Nephron progenitor cell (in vitro differentiated cells): ENCODE data around the gene MSTN.
A peak's percentile ranks its signal among the peaks of the same experiment; 100 is the strongest.

Experiments
- DNase-seq: peaks from one replicate; pipeline ENCODE4 v3.0.0; 2021
- H3K27ac Mint-ChIP-seq: 2 replicates; pipeline ENCODE4 v1.8.0; 2021; ENCODE audit warnings: mild to moderate bottlenecking, moderate library complexity, mixed read lengths
- H3K27me3 Mint-ChIP-seq: 2 replicates; pipeline ENCODE4 v1.8.0; 2021; ENCODE audit warnings: mild to moderate bottlenecking, low read depth, mixed read lengths; ENCODE audit not compliant: poor library complexity
- H3K36me3 Mint-ChIP-seq: 2 replicates; pipeline ENCODE4 v1.8.0; 2021; ENCODE audit warnings: low read depth, mixed read lengths
- H3K4me1 Mint-ChIP-seq: 2 replicates; pipeline ENCODE4 v1.8.0; 2021; ENCODE audit warnings: mixed read lengths
- H3K4me3 Mint-ChIP-seq: 2 replicates; pipeline ENCODE4 v1.8.0; 2021; ENCODE audit warnings: mild to moderate bottlenecking, moderate library complexity, mixed read lengths
- H3K9me3 Mint-ChIP-seq: 2 replicates; pipeline ENCODE4 v1.8.0; 2021; ENCODE audit warnings: mild to moderate bottlenecking, moderate library complexity, mixed read lengths
- TF ChIP-seq, protein P1 (sequence below): fragments of 200-600 bp; sonication (generic); IDR thresholded peaks from 2 replicates; pipeline ENCODE4 v1.5.0; 2021; ENCODE audit warnings: antibody characterized with exemption

The MSTN gene

DNA sequence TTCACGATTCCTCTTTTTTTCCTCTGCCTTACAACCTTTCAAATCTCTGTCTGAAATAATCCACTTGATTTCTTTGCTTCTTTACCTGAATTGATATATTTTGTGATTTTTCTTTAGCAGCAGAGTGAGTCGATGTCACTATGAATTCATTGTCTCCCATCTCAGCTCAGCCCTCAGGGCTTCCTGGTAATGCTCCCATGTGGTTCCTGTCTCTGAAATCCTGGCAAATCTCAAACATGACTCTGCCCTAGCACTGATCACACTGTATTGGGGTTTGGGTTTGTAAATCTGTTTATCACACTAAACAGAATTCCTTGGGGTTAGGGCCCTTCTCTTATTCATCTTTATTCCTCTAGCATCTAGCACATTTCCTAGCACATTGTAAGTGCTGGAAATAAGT, 43.0 kb upstream of the MSTN start:
- no peak overlapping the region for H3K4me3 Mint-ChIP-seq
- H3K9me3 Mint-ChIP-seq, result peaks cover 25% of the 10 kb centered on the region
- DNase-seq, result no peak
- peaks cover 22% of the 10 kb centered on the region for H3K36me3 Mint-ChIP-seq
- TF ChIP-seq, protein P1, sequence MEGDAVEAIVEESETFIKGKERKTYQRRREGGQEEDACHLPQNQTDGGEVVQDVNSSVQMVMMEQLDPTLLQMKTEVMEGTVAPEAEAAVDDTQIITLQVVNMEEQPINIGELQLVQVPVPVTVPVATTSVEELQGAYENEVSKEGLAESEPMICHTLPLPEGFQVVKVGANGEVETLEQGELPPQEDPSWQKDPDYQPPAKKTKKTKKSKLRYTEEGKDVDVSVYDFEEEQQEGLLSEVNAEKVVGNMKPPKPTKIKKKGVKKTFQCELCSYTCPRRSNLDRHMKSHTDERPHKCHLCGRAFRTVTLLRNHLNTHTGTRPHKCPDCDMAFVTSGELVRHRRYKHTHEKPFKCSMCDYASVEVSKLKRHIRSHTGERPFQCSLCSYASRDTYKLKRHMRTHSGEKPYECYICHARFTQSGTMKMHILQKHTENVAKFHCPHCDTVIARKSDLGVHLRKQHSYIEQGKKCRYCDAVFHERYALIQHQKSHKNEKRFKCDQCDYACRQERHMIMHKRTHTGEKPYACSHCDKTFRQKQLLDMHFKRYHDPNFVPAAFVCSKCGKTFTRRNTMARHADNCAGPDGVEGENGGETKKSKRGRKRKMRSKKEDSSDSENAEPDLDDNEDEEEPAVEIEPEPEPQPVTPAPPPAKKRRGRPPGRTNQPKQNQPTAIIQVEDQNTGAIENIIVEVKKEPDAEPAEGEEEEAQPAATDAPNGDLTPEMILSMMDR, result no peak
- H3K27me3 Mint-ChIP-seq, result no peaks in the 10 kb centered on the region
- H3K4me1 Mint-ChIP-seq, result no peaks in the 10 kb centered on the region
- H3K27ac Mint-ChIP-seq, result no peak overlapping the region

DNA sequence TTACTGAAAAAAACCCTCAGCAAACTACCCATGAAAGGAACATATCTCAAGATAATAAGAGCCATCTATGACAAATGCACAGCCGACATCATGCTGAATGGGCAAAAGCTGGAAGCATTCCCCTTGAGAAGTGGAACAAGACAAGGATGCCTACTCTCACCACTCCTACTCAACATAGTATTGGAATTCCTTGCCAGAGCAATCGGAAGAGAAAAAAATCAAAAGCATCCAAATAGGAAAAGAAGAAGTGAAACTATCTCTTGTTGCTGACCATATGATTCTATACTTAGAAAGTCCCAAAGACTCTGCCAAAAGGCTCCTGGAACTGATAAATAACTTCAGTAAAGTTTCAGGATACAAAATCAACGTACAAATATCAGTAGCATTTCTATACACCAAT, 40.6 kb upstream of the MSTN start:
- H3K9me3 Mint-ChIP-seq, result peaks cover 46% of the 10 kb centered on the region
- TF ChIP-seq, protein P1, result no peak
- no peaks in the 10 kb centered on the region for H3K4me1 Mint-ChIP-seq
- peaks cover 30% of the 10 kb centered on the region for H3K36me3 Mint-ChIP-seq
- H3K27me3 Mint-ChIP-seq, result no peaks in the 10 kb centered on the region
- no peak overlapping the region for H3K27ac Mint-ChIP-seq
- DNase-seq, result no peak
- no peak overlapping the region for H3K4me3 Mint-ChIP-seq

DNA sequence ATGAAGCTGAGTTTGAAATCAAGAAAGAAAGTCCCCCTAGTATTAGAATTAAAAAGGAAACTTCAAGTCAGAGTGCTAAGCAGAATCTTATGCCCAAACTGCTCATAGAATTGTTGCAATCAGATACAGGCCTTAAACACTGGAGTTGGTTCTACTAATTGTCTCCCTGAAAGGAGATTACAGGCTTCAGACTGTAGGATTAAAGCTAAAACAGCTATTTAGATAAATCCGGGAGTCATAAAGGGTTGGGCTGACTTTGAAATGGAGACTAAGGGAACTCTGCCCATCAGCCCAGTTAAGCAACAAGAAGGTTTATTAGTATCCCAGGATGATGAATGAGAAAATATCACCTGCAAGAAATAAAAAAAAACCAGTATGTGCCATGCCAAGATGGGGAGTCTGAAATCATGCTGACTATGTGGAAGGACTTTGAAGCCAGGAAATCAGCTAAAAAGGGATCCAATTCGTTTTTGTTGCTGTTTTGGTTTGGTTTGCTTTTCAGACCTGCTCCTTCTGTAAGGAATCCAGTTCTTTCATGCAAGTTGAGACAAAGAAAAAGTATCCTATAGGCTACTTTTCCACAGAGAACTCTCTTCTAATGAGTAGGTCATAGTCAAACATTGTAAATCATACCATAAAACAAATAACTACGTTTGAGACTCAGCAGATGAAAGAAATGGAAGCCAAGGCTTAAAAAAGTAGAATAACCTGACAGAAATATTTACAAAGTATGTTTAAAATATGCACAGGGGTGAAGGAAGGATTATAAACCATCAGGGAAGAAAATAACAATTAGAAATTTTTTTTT, 37.6 kb upstream of the MSTN start:
- no peak for DNase-seq
- peaks cover 46% of the 10 kb centered on the region for H3K36me3 Mint-ChIP-seq
- no peaks in the 10 kb centered on the region for H3K4me1 Mint-ChIP-seq
- no peak overlapping the region for H3K27ac Mint-ChIP-seq
- H3K4me3 Mint-ChIP-seq, result no peak overlapping the region
- H3K27me3 Mint-ChIP-seq, result no peaks in the 10 kb centered on the region
- H3K9me3 Mint-ChIP-seq, result peaks cover 69% of the 10 kb centered on the region
- TF ChIP-seq, protein P1, result no peak

DNA sequence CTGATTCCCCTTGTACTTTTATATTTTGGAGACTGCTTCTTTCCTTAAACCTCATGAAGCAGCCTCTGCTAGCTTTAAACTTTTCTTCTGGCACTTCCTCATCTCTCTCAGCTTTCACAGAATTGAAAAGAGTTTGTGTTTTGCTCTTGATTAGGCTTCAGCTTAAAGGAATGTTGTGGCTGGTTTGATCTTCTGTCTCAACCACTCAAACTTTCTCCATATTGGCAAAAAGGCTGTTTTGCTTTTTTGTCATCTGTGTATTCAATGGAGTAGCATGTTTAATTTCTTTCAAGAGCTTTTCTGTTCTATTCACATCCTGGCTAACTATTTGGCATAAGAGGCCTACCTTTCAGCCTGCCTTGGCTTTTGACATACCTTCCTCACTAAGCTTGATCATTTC, 36.3 kb upstream of the MSTN start:
- Mint-ChIP-seq H3K4me1 (peaks cover 11% of the 10 kb centered on the region), H3K36me3 (peaks cover 46% of the 10 kb centered on the region), H3K4me3 (no peak overlapping the region), H3K27ac (no peak overlapping the region), H3K9me3 (peaks cover 72% of the 10 kb centered on the region), H3K27me3 (no peaks in the 10 kb centered on the region)
- no peak for DNase-seq
- TF ChIP-seq, protein P1, result no peak

DNA sequence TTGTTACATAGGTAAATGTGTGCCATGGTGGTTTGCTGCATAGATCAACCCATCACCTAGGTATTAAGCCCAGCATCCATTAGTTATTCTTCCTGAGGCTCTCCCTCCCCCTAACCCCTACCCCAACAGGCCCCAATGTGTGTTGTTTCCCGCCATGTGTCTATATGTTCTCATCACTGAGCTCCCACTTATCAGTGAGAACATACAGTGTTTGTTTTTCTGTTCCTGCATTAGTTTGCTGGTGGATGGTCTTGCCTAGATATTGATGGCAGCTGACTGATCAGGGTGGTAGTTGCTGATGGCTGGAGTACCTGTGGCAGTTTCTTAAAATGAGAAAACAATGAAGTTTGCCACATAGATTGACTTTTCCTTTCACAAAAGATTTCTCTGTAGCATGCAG, 34.6 kb upstream of the MSTN start:
- H3K27me3 Mint-ChIP-seq, result no peaks in the 10 kb centered on the region
- H3K4me1 Mint-ChIP-seq, result peaks cover 14% of the 10 kb centered on the region
- H3K36me3 Mint-ChIP-seq, result peaks cover 34% of the 10 kb centered on the region
- no peak overlapping the region for H3K27ac Mint-ChIP-seq
- peaks cover 56% of the 10 kb centered on the region for H3K9me3 Mint-ChIP-seq
- TF ChIP-seq, protein P1, result no peak
- H3K4me3 Mint-ChIP-seq, result no peak overlapping the region
- no peak for DNase-seq

DNA sequence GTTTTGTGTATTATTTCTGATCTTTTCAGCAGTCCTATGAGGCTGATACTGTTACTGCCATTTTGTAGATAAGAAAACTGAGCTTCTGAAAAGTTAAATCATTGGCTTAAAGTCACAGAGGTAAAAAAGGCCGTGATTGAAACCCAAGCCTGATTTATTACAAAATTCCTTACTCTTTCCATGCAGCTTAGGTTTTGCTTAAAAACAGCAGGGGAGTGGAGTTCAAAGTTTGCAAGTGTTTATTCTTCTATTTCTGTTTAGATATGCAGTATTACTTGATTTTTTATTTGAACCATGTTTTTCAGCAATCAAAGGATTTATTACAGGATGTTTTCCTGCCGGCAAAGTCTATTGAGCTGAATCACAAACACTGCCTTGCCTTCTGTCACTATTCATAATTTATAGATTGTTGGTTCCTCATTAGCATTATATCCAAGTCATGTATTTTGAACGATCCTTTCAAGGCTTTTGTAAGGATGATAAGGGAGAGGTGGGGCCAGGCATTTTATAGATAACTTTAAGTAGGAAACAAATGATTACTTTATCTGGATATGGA, 31.9 kb upstream of the MSTN start:
- H3K36me3 Mint-ChIP-seq, result peaks cover 24% of the 10 kb centered on the region
- H3K27ac Mint-ChIP-seq, result peak overlapping the region; percentile 17
- no peak overlapping the region for H3K4me3 Mint-ChIP-seq
- TF ChIP-seq, protein P1, result no peak
- peaks cover 14% of the 10 kb centered on the region for H3K4me1 Mint-ChIP-seq
- no peaks in the 10 kb centered on the region for H3K27me3 Mint-ChIP-seq
- DNase-seq, result no peak
- peaks cover 38% of the 10 kb centered on the region for H3K9me3 Mint-ChIP-seq
